ENCODE results near the gene CEACAM5.

CEACAM5 gene

DNA sequence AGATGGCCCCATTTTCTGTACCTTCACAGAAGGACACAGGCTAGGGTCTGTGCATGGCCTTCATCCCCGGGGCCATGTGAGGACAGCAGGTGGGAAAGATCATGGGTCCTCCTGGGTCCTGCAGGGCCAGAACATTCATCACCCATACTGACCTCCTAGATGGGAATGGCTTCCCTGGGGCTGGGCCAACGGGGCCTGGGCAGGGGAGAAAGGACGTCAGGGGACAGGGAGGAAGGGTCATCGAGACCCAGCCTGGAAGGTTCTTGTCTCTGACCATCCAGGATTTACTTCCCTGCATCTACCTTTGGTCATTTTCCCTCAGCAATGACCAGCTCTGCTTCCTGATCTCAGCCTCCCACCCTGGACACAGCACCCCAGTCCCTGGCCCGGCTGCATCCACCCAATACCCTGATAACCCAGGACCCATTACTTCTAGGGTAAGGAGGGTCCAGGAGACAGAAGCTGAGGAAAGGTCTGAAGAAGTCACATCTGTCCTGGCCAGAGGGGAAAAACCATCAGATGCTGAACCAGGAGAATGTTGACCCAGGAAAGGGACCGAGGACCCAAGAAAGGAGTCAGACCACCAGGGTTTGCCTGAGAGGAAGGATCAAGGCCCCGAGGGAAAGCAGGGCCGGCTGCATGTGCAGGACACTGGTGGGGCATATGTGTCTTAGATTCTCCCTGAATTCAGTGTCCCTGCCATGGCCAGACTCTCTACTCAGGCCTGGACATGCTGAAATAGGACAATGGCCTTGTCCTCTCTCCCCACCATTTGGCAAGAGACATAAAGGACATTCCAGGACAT, 13.4 kb upstream of the CEACAM5 start:
- TF ChIP-seq, protein P1, sequence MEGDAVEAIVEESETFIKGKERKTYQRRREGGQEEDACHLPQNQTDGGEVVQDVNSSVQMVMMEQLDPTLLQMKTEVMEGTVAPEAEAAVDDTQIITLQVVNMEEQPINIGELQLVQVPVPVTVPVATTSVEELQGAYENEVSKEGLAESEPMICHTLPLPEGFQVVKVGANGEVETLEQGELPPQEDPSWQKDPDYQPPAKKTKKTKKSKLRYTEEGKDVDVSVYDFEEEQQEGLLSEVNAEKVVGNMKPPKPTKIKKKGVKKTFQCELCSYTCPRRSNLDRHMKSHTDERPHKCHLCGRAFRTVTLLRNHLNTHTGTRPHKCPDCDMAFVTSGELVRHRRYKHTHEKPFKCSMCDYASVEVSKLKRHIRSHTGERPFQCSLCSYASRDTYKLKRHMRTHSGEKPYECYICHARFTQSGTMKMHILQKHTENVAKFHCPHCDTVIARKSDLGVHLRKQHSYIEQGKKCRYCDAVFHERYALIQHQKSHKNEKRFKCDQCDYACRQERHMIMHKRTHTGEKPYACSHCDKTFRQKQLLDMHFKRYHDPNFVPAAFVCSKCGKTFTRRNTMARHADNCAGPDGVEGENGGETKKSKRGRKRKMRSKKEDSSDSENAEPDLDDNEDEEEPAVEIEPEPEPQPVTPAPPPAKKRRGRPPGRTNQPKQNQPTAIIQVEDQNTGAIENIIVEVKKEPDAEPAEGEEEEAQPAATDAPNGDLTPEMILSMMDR (IDR thresholded peaks at IDR 0.05; ENCODE audit: low read depth, low read length): no peak
- no peak overlapping the region for H3K4me3 ChIP-seq (ENCODE audit: low read depth, low read length)
- in situ Hi-C loops (cut with HindIII; ENCODE audit: low sequenced_read_pairs): no loop called here
- DNase-seq (ENCODE audit: low read depth, low spot score): no peak

DNA sequence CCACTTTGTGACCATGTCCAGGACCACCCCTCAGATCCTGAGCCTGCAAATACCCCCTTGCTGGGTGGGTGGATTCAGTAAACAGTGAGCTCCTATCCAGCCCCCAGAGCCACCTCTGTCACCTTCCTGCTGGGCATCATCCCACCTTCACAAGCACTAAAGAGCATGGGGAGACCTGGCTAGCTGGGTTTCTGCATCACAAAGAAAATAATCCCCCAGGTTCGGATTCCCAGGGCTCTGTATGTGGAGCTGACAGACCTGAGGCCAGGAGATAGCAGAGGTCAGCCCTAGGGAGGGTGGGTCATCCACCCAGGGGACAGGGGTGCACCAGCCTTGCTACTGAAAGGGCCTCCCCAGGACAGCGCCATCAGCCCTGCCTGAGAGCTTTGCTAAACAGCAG, 12.7 kb upstream of the CEACAM5 start:
- in situ Hi-C loops (cut with HindIII; ENCODE audit: low sequenced_read_pairs): no loop called here

DNA sequence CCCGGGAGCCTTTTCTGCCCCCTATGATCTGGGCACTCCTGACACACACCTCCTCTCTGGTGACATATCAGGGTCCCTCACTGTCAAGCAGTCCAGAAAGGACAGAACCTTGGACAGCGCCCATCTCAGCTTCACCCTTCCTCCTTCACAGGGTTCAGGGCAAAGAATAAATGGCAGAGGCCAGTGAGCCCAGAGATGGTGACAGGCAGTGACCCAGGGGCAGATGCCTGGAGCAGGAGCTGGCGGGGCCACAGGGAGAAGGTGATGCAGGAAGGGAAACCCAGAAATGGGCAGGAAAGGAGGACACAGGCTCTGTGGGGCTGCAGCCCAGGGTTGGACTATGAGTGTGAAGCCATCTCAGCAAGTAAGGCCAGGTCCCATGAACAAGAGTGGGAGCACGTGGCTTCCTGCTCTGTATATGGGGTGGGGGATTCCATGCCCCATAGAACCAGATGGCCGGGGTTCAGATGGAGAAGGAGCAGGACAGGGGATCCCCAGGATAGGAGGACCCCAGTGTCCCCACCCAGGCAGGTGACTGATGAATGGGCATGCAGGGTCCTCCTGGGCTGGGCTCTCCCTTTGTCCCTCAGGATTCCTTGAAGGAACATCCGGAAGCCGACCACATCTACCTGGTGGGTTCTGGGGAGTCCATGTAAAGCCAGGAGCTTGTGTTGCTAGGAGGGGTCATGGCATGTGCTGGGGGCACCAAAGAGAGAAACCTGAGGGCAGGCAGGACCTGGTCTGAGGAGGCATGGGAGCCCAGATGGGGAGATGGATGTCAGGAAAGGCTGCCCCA, 11.8 kb upstream of the CEACAM5 start:
- no peak overlapping the region for H3K4me3 ChIP-seq (ENCODE audit: low read depth, low read length)
- in situ Hi-C loops (cut with HindIII; ENCODE audit: low sequenced_read_pairs): no loop called here
- TF ChIP-seq, protein P1 (IDR thresholded peaks at IDR 0.05; ENCODE audit: low read depth, low read length): no peak
- no peak for DNase-seq (ENCODE audit: low read depth, low spot score)

More for the DNA sequence above, 12.7 kb upstream of the CEACAM5 start:
- no peak overlapping the region for H3K4me3 ChIP-seq (ENCODE audit: low read depth, low read length)
- no peak for DNase-seq (ENCODE audit: low read depth, low spot score)
- TF ChIP-seq, protein P1 (IDR thresholded peaks at IDR 0.05; ENCODE audit: low read depth, low read length): no peak

DNA sequence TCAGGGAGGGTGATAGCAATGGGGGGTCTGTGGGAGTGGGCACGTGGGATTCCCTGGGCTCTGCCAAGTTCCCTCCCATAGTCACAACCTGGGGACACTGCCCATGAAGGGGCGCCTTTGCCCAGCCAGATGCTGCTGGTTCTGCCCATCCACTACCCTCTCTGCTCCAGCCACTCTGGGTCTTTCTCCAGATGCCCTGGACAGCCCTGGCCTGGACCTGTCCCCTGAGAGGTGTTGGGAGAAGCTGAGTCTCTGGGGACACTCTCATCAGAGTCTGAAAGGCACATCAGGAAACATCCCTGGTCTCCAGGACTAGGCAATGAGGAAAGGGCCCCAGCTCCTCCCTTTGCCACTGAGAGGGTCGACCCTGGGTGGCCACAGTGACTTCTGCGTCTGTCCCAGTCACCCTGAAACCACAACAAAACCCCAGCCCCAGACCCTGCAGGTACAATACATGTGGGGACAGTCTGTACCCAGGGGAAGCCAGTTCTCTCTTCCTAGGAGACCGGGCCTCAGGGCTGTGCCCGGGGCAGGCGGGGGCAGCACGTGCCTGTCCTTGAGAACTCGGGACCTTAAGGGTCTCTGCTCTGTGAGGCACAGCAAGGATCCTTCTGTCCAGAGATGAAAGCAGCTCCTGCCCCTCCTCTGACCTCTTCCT, 11.1 kb upstream of the CEACAM5 start:
- TF ChIP-seq, protein P1 (IDR thresholded peaks at IDR 0.05; ENCODE audit: low read depth, low read length): no peak
- no peak for DNase-seq (ENCODE audit: low read depth, low spot score)
- in situ Hi-C loops (cut with HindIII; ENCODE audit: low sequenced_read_pairs): no loop called here
- H3K4me3 ChIP-seq (ENCODE audit: low read depth, low read length): no peak overlapping the region

DNA sequence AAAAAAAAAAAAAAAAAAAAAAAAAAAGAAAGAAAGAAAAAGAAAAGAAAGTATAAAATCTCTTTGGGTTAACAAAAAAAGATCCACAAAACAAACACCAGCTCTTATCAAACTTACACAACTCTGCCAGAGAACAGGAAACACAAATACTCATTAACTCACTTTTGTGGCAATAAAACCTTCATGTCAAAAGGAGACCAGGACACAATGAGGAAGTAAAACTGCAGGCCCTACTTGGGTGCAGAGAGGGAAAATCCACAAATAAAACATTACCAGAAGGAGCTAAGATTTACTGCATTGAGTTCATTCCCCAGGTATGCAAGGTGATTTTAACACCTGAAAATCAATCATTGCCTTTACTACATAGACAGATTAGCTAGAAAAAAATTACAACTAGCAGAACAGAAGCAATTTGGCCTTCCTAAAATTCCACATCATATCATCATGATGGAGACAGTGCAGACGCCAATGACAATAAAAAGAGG, 9.6 kb upstream of the CEACAM5 start:
- no peak for DNase-seq (ENCODE audit: low read depth, low spot score)
- in situ Hi-C loops (cut with HindIII; ENCODE audit: low sequenced_read_pairs): no loop called here
- H3K4me3 ChIP-seq (ENCODE audit: low read depth, low read length): no peak overlapping the region
- TF ChIP-seq, protein P1 (IDR thresholded peaks at IDR 0.05; ENCODE audit: low read depth, low read length): no peak

DNA sequence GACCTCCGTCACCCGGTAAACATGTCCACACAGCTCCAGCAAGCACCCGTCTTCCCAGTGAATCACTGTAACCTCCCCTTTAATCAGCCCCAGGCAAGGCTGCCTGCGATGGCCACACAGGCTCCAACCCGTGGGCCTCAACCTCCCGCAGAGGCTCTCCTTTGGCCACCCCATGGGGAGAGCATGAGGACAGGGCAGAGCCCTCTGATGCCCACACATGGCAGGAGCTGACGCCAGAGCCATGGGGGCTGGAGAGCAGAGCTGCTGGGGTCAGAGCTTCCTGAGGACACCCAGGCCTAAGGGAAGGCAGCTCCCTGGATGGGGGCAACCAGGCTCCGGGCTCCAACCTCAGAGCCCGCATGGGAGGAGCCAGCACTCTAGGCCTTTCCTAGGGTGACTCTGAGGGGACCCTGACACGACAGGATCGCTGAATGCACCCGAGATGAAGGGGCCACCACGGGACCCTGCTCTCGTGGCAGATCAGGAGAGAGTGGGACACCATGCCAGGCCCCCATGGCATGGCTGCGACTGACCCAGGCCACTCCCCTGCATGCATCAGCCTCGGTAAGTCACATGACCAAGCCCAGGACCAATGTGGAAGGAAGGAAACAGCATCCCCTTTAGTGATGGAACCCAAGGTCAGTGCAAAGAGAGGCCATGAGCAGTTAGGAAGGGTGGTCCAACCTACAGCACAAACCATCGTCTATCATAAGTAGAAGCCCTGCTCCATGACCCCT, 9.0 kb upstream of the CEACAM5 start:
- in situ Hi-C loops (cut with HindIII; ENCODE audit: low sequenced_read_pairs): no loop called here
- TF ChIP-seq, protein P1 (IDR thresholded peaks at IDR 0.05; ENCODE audit: low read depth, low read length): no peak
- no peak overlapping the region for H3K4me3 ChIP-seq (ENCODE audit: low read depth, low read length)
- no peak for DNase-seq (ENCODE audit: low read depth, low spot score)

Measured in astrocyte of the spinal cord (primary cell).